Limb (tissue), 2 donors: ENCODE measurements around the gene FADS1.

Source experiments
- DNase-seq, 2 donors: peaks; one replicate each; pipeline ENCODE4 v3.0.0-alpha.2; 2016; ENCODE audit errors: extremely low spot score in 2 of 2

FADS1 gene

GRCh38 chr11:61778357-61778886, 38.4 kb downstream of the FADS1 start:
- DNase-seq = no peak

GRCh38 chr11:61777234-61778090, 39.3 kb downstream of the FADS1 start:
- DNase-seq = peak in 1 of 2 donors; percentile 76

GRCh38 chr11:61776561-61777075, 40.2 kb downstream of the FADS1 start:
- no peak for DNase-seq

DNA sequence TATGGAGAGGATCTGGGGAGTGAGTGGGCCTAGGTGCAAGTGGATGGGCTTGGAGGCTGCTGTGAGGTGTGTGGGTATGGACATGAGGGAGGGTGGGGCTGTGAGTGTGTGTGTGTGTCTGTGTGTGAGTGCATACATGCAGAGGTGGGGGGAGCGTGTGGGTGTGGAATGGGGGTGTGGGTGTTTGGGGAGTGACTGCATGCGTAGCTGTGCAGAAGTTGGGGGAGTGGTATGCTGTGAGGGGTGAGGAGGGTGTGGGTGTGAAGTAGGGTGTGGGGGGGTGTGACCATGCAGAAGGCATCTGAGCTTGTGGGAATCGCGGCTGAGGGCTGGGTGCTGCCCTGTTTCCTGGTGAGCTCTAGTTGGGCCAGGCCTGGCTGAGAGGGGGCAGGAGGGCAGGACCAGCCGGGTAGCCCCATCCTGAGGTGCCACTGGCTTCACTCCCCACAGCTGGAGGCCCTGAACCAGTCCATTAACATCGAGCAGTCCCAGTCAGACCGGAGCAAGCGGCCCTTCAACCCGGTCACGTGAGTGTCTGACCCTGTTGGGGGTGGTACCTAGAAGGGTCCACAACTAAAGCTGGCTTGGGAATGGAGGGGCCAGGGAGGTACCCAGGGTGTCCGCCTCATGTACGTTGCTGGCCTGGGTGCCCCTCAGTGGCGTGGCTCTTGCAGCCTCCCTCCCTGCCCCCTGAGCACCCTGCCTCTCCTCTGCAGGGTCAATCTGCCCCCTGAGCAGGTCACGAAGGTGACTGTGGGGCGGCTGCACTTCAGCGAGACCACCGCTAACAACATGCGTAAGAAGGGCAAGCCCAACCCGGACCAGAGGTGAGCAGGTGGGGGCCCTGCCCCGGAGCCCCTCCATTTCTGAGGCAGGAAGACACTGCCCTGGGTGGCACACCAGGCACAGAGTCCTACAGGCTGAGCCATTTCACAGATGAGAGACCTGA, 40.9 kb downstream of the FADS1 start:
- no peak for DNase-seq

GRCh38 chr11:61775106-61775505, 41.7 kb downstream of the FADS1 start:
- DNase-seq = no peak

DNA sequence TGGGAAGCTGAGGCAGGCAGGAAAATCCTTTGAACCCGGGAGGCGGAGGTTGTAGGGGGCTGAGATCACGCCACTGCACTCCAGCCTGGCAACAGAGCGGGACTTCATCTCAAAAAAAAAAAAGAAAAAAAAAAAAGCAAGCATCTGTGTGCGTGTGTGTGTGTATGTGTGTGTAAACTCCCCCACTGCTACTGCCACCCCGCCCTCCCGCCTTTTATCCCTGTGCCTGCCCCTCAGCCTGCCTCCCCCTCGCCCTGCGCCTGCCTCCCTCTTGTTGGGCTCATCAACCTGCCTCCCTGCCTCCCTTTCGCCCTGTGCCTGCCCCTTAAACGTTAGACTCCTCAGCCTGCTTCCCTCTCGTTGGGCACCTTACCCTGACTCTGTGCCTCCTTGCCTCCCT, 42.4 kb downstream of the FADS1 start:
- DNase-seq = no peak

DNA sequence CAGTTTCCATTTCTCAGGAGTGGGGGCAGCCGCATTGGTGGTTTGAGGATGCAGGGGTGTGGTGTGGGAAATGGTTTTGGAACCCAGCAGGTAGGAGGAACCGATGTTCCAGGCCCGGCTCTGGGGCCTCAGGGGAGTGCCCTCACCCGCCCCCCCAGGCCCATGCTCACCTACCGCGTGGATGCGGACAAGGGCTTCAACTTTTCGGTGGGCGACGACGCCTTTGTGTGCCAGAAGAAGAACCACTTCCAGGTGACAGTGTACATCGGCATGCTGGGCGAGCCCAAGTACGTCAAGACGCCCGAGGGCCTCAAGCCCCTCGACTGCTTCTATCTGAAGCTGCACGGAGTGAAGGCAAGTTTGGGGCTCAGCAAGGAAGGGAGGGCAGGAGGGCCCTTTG, 43.0 kb downstream of the FADS1 start:
- no peak for DNase-seq

- no peak for DNase-seq
These were observed 43.4 kb downstream of the FADS1 start for GRCh38 chr11:61773356-61773755.

- DNase-seq = no peak
These were observed 44.8 kb downstream of the FADS1 start for GRCh38 chr11:61771985-61772455.

GRCh38 chr11:61771195-61771894, 45.5 kb downstream of the FADS1 start:
- no peak for DNase-seq

- no peak for DNase-seq
These were observed 46.7 kb downstream of the FADS1 start for GRCh38 chr11:61769946-61770683.

- no peak for DNase-seq
These were observed 47.5 kb downstream of the FADS1 start for GRCh38 chr11:61769169-61769920.

- no peak for DNase-seq
These were observed 48.3 kb downstream of the FADS1 start for GRCh38 chr11:61768376-61769076.

GRCh38 chr11:61766353-61766841, 50.4 kb downstream of the FADS1 start:
- DNase-seq = no peak

DNA sequence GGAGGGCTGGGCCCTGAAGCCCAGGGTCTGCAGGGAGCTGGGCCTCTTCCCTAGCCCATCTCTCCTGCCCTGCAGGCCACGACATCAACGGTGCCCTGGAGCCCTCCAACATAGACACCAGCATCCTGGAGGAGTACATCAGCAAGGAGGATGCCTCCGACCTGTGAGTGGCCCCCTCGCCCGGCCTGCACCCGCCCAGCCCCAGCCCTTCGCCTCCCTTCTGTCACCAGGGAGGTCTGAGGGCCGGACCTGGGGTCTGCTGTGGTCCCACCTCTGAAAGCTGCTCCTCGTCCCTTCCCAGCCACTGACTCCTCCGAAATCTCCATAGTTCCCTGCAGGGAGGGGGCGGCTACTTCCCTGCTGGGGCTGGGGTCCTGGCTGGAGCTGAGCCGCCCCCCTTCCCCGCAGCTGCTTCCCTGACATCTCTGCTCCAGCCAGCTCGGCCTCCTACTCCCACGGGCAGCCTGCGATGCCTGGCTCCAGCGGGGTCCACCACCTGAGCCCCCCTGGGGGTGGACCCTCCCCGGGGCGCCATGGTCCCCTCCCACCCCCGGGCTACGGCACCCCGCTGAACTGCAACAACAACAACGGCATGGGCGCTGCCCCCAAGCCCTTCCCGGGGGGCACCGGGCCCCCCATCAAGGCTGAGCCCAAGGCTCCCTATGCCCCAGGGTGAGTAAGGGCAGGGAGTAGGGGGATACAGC, 51.1 kb downstream of the FADS1 start:
- no peak for DNase-seq

DNA sequence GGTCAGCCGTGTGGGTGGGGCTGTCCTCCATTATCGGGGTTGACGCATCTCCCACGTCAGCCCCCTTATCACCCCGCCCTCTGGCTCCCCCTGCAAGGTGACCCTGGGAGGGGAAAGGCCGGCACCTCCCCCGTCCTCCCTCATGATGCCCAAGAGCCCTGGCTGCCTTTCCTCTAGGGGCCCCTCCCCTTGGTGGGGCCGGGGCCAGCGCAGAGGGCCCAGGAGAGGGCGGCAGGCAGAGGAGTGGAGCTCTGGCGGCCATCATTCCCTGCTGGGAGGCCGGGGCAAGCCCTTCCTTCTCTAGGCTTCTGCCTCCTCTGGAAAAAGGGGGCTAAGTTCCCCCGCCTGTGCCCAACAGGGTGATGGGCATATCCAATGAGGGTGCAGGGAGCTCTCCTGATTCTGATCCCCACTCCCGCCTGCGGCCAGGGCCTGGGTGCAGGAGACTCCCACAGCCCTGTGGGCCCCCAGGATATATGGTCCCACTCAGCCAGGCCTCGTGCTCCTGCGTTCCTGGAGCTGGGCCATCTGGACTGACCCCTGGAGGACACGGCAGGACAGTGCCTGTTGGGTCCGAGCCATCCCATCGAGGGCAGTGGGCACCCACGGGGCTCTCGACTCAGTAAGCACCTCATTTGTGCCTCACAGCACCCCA, 52.1 kb downstream of the FADS1 start:
- no peak for DNase-seq

GRCh38 chr11:61763930-61764605, 52.7 kb downstream of the FADS1 start:
- no peak for DNase-seq
